IPS DF 19.7 (cell line): ENCODE data around the gene FRMD4A.

ENCODE experiments used
- DNase-seq: peaks from one replicate; pipeline ENCODE4 v3.0.0-alpha.2; 2013; ENCODE audit warnings: low read depth, low spot score

Gene FRMD4A

DNA sequence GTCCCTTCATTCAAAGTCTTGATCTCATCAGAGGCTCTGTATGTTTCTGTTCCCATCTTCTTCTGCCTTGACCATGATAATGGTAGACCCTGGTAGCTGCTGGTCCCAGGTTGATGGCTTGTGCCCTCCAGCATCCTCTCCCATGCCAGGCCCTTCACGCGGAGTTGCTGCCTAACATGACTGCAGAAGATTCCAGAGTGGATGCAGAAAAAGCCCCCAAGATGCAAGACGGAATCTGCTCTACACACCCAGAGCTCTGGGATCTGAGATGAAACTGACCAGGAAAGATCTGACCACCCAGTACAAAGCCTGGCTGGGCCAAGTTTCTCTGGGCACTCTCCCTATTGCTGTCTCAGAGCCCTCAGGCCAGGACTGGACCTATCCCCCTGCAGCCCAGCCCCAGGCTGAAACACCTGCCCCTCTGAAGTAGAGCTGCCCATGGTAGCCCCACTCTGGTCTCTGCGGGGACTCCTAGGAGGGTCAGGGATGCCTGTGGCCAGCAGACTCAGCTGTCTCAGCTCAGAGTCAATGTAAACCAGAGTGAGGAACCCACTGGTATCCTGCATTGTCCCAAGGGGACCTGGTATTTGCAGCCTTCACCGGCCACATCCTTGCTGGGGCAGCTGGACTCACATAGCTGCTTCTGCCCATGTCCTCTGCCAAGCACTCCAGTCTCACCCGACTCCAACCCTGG, 9.5 kb upstream of the FRMD4A start:
- no peak for DNase-seq

GRCh38 chr10:14336736-14337135, 6.0 kb upstream of the FRMD4A start:
- no peak for DNase-seq

- no peak for DNase-seq
These were observed 4.0 kb upstream of the FRMD4A start for GRCh38 chr10:14334771-14335170.

DNA sequence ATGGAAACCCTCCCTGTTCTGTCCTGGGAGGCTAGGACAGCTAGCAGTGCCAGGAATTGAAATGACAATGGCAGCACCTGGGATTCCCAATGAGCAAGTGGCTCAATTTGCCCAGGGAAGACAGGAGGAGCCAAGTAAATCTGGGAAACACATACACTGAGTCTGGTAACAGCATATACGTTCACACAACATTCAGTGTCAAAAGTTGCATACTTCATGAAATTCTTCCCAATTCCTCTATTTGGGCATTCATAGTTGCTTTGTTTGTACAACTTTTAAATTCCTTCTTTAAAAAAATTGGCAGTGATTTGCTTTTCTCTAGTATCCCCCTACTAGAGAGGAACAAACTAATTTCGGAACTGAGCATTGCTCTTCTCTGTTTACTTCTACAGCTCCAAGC, 2.9 kb upstream of the FRMD4A start:
- DNase-seq, result no peak

DNA sequence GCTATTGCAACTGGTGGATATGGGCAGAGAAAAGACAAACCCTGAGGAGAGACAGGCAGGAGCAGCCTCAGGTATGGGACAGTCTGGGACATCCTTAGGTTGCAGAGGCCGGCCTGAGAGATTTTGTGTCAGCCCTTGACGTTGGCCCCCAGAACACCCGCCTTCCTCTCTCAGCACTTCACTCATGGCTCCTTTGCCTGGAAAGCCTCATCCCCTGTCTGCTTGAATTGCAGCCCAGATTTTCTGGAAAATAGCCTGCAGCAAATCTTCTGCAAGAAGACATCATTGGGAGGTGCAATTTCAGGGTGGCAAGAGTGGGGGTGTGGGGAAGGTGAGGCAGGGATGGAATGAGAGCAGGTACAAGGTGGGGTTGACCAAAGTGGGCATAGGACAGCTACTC, 2.2 kb upstream of the FRMD4A start:
- DNase-seq, result no peak

- DNase-seq, result no peak
These were observed 964 bp downstream of the FRMD4A start for GRCh38 chr10:14329746-14330173.

GRCh38 chr10:14328881-14329672, 1.6 kb downstream of the FRMD4A start:
- no peak for DNase-seq

- DNase-seq, result no peak
These were observed 3.2 kb downstream of the FRMD4A start for GRCh38 chr10:14327527-14327926.

GRCh38 chr10:14326581-14326980, 4.1 kb downstream of the FRMD4A start:
- DNase-seq, result no peak

- peak; percentile 47 for DNase-seq
These were observed 5.3 kb downstream of the FRMD4A start for GRCh38 chr10:14325325-14325955.

DNA sequence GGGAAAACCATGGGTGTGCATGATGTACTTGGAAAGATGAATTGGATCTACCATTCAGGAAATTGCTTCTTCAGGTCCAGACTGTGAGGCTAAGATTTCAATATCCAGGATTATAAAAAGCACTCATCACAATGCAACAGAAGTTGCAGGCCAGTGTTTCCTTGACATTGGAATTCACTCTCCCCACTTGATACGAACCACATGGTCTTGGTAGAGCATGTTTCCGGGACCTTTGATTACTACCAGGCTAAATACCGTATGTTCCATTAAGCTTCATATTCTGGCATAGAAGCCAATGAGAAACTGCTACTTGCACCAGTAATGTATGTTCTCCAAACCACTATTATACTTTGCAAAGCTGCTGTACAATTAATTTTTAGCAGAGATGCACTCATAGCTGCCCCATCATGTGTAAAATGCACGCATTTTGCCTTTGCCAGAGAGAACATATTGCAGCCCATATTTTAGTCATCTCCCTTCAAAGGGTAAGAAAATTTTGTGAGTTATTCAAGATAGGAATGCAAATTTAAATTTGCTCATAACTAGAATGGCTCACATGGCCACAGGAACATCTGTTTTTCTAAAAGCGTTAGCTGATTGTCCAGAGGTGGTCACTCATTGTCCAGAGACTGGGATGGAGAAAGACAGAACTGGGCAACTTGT, 8.1 kb downstream of the FRMD4A start:
- DNase-seq, result no peak

DNA sequence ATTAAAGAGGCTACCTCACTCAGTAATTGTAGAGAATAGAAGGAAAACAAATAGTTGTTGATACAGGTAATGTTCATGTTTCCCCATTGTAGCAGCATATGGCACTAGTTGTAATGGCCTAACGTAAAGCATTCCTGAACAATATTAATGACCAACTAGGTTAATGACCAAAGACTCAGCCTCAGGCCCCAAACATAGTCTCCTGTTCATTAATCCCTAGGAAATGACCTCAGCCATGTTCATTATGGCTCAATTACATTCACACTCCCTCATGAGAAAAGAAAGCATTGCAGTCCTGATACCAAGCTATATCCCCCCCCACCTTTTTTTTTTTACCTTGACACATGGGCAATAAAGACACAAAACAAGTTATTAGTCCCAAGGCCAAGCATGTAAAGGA, 12.7 kb downstream of the FRMD4A start:
- no peak for DNase-seq

DNA sequence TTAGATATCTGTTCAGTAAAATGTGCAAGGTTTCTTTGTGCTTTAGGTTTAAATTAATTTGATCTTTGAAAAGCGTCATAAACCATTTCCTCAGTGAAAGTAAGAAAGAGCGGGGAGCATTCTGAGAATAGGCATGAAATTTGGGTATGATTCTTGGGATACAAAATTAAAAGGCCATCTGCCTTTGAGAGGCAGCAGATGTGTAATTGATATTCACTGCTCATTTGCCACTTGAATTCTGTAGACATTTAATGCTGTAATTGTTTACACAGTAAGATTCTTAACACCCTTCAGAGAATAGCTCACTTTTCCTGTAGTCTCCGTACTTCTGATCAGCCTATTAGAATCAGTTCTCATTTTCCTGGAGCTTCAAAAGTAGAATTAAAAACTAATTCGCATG, 18.7 kb downstream of the FRMD4A start:
- no peak for DNase-seq

DNA sequence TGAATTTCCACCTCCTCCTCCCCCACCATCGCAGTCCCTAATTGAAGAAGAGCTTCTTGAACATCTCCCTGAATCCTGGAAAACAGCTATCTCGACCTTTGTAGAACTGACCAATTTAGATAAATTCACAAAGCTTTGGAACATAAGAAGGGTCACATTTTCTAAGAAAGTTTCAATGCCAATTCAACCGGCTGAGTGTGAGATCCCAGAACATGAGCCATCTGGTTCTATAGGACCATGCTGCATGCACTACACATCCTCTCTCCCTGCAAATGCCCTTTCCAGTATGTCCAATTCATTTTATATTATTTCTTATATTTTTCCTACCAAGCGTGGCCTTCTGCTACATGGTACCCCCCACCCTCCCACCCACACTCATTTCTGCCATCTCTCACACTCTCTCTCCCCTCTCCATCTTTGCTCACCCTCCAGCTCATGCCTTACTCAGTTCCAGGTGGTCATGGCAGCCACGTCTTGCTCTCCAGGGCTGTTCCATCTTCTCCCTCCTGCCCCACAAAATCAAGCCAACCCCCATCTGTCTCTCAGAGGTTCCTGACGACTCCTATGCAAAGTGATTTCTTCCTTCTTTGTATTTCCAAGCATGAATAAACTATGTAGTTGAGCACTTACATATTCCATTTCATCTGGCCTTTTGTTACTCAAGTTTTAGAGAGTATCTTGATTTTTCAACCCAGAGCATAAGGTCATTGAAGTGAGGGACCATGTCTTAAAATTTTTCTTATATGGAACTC, 19.3 kb downstream of the FRMD4A start:
- DNase-seq, result no peak

GRCh38 chr10:14309593-14309992, 21.1 kb downstream of the FRMD4A start:
- DNase-seq, result no peak

GRCh38 chr10:14306190-14306589, 24.5 kb downstream of the FRMD4A start:
- no peak for DNase-seq

- no peak for DNase-seq
These were observed 26.7 kb downstream of the FRMD4A start for GRCh38 chr10:14304046-14304445.

GRCh38 chr10:14302035-14302434, 28.7 kb downstream of the FRMD4A start:
- peak; percentile 12 for DNase-seq

DNA sequence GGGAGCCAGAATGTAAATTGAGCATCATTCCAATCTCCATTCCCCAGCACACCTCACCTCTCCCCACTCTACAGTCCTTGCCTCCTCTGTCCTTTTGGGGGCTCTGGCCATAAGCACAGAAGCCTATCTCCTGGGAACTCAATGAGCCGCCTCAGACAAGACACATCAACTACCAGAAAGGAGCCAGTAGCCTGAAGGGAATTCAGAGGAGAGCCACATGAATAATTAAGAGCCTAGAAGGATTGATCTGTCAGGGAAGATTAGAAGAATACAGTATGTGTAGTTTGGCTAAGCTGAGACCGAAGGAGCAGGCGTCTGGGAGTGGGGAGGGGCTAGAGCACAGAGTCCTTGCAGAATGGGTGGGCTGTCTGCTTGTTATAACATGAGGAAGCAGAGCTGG, 31.2 kb downstream of the FRMD4A start:
- DNase-seq, result no peak

- DNase-seq, result no peak
These were observed 34.5 kb downstream of the FRMD4A start for GRCh38 chr10:14296065-14296709.
